ACHN (cell line): Measurements from ENCODE around the gene TBL2.
"Not testable (repeated sequence)": the region's sequence is repeated elsewhere in the genome, so short reads cannot be mapped to it uniquely, and the experiment has no call there.

Experiments used
- DNase-seq: peaks from one replicate; pipeline ENCODE4 v3.0.0-alpha.2; 2015
- in situ Hi-C: cut with HindIII; loops from 2 replicates; pipeline ENCODE4 v1.10.0; 2017; ENCODE audit warnings: low sequenced_read_pairs, low pct_ligation_motif_present, low pct_unique_long_range_greater_than_20kb

Gene TBL2

GRCh38 chr7:73550093-73550492 is 28.3 kb downstream of the TBL2 start:
- in situ Hi-C loops, DNase-seq: not testable (repeated sequence)

GRCh38 chr7:73549176-73549575 is 29.2 kb downstream of the TBL2 start:
- DNase-seq: no peak
- in situ Hi-C loops: no loop called here

GRCh38 chr7:73547841-73548240 is 30.5 kb downstream of the TBL2 start:
- in situ Hi-C loops: no loop called here
- DNase-seq: no peak

GRCh38 chr7:73544678-73545077 is 33.7 kb downstream of the TBL2 start:
- in situ Hi-C loops: no loop called here
- DNase-seq: no peak

- DNase-seq: no peak
- in situ Hi-C loops: no loop called here
Measured at GRCh38 chr7:73541722-73542121, 36.7 kb downstream of the TBL2 start.

GRCh38 chr7:73539709-73540108 is 38.7 kb downstream of the TBL2 start:
- no peak for DNase-seq
- in situ Hi-C loops: no loop called here

- DNase-seq, in situ Hi-C loops: not testable (repeated sequence)
Measured at GRCh38 chr7:73538510-73538909, 39.9 kb downstream of the TBL2 start.

- no peak for DNase-seq
- in situ Hi-C loops: no loop called here
Measured at GRCh38 chr7:73537051-73537450, 41.3 kb downstream of the TBL2 start.

- in situ Hi-C loops: no loop called here
- no peak for DNase-seq
Measured at GRCh38 chr7:73536479-73536878, 41.9 kb downstream of the TBL2 start.

- DNase-seq, in situ Hi-C loops: not testable (repeated sequence)
Measured at GRCh38 chr7:73535918-73536317, 42.5 kb downstream of the TBL2 start.

GRCh38 chr7:73533742-73534141 is 44.6 kb downstream of the TBL2 start:
- DNase-seq: no peak
- in situ Hi-C loops: no loop called here

- DNase-seq: no peak
- in situ Hi-C loops: no loop called here
Measured at GRCh38 chr7:73532224-73532623, 46.2 kb downstream of the TBL2 start.

GRCh38 chr7:73530800-73531199 is 47.6 kb downstream of the TBL2 start:
- no peak for DNase-seq
- in situ Hi-C loops: no loop called here

GRCh38 chr7:73526896-73527821 is 51.2 kb downstream of the TBL2 start:
- in situ Hi-C loops: no loop called here
- peak; percentile 35 for DNase-seq

GRCh38 chr7:73526158-73526494 is 52.3 kb downstream of the TBL2 start:
- in situ Hi-C loops, DNase-seq: not testable (repeated sequence)

GRCh38 chr7:73522105-73522872 is 56.1 kb downstream of the TBL2 start, which contains the start of gene BAZ1B:
Gene BAZ1B (minus strand): TSS chr7:73522293. CDS start chr7:73521933, 360 bp downstream.
- in situ Hi-C loops: no loop called here
- DNase-seq: peak; percentile 100

GRCh38 chr7:73521636-73522104 is 56.7 kb downstream of the TBL2 start:
- in situ Hi-C loops: no loop called here
- DNase-seq: peak; percentile 74

GRCh38 chr7:73520673-73521635 is 57.4 kb downstream of the TBL2 start:
- in situ Hi-C loops: no loop called here
- peak; percentile 26 for DNase-seq
